WTC11 (cell line): ENCODE results near the gene STK16. TPM values are rescaled to one million over a fixed set of nuclear protein-coding genes. Genes with fewer than 3 reads are reported as not detected.

Source experiments
- ATAC-seq: fragments of 200-7000 bp; cut with Tn5 transposase; 2 replicates; pipeline ENCODE4 v1.10.0; 2021; ENCODE audit warnings: mild to moderate bottlenecking, moderate library complexity
- CTCF ChIA-PET: fragments of 300-600 bp; sonication (Branson Sonifier 250); formaldehyde crosslinking; loops from one replicate; lab custom pipeline; 2021; ENCODE audit warnings: antibody characterized with exemption; lab: Charles Lee
- POLR2A ChIA-PET: fragments of 350-600 bp; sonication (Branson Sonifier 250); formaldehyde crosslinking; loops from one replicate; lab custom pipeline; 2021; ENCODE audit warnings: antibody characterized with exemption; lab: Charles Lee
- DNase-seq: peaks from one replicate; pipeline ENCODE4 v3.0.0; 2021; ENCODE audit warnings: low spot score
- H3K27ac Mint-ChIP-seq: 2 replicates; pipeline ENCODE4 v1.8.0; 2021; ENCODE audit warnings: mixed read lengths
- H3K27me3 Mint-ChIP-seq: 2 replicates; pipeline ENCODE4 v1.8.0; 2021; ENCODE audit warnings: low read depth, mild to moderate bottlenecking, moderate library complexity, mixed read lengths
- H3K36me3 Mint-ChIP-seq: 2 replicates; pipeline ENCODE4 v1.8.0; 2021; ENCODE audit warnings: mixed read lengths
- H3K4me1 Mint-ChIP-seq: 2 replicates; pipeline ENCODE4 v1.8.0; 2022; ENCODE audit warnings: mixed read lengths
- H3K4me3 Mint-ChIP-seq: 2 replicates; pipeline ENCODE4 v1.8.0; 2021; ENCODE audit warnings: mild to moderate bottlenecking, moderate library complexity, mixed read lengths
- H3K9me3 Mint-ChIP-seq: 2 replicates; pipeline ENCODE4 v1.8.0; 2021; ENCODE audit warnings: mixed read lengths
- ARID4B ChIP-seq: sonication (generic); formaldehyde crosslinking; IDR thresholded peaks from 2 replicates; pipeline ENCODE4 v1.8.0; 2023; ENCODE audit warnings: missing genetic modification reagents, mild to moderate bottlenecking, borderline replicate concordance
- ATF6 ChIP-seq: sonication (generic); formaldehyde crosslinking; IDR thresholded peaks from 2 replicates; pipeline ENCODE4 v1.8.1; 2023; ENCODE audit warnings: mild to moderate bottlenecking, missing genetic modification reagents
- ETV6 ChIP-seq: sonication (generic); formaldehyde crosslinking; IDR thresholded peaks from 2 replicates; pipeline ENCODE4 v1.8.1; 2022; ENCODE audit warnings: mild to moderate bottlenecking, missing genetic modification reagents
- FOXJ3 ChIP-seq: sonication (generic); formaldehyde crosslinking; IDR thresholded peaks from 2 replicates; pipeline ENCODE4 v1.9.0; 2021; ENCODE audit warnings: missing genetic modification reagents, mild to moderate bottlenecking, borderline replicate concordance
- FOXP4 ChIP-seq: sonication (generic); formaldehyde crosslinking; IDR thresholded peaks from 2 replicates; pipeline ENCODE4 v1.8.0; 2022; ENCODE audit warnings: mild to moderate bottlenecking, missing genetic modification reagents
- MLX ChIP-seq: sonication (generic); formaldehyde crosslinking; IDR thresholded peaks from 2 replicates; pipeline ENCODE4 v1.8.1; 2023; ENCODE audit warnings: mild to moderate bottlenecking, missing genetic modification reagents, moderate library complexity
- NFATC4 ChIP-seq: fragments of 250-450 bp; sonication (Bioruptor Pico); IDR thresholded peaks from 2 replicates; pipeline ENCODE4 v1.9.0; 2021; ENCODE audit warnings: mild to moderate bottlenecking
- TCF7 ChIP-seq: sonication (generic); formaldehyde crosslinking; IDR thresholded peaks from 2 replicates; pipeline ENCODE4 v1.8.0; 2022; ENCODE audit warnings: mild to moderate bottlenecking, low read depth, missing genetic modification reagents, moderate library complexity
- ZNF416 ChIP-seq: fragments of 250-450 bp; sonication (Bioruptor Pico); IDR thresholded peaks from 2 replicates; pipeline ENCODE4 v1.9.0; 2021; ENCODE audit warnings: mild to moderate bottlenecking, inconsistent platforms
- ZSCAN18 ChIP-seq: fragments of 250-450 bp; sonication (Bioruptor Pico); IDR thresholded peaks from 2 replicates; pipeline ENCODE4 v2.1.2; 2022; ENCODE audit warnings: mild to moderate bottlenecking, moderate library complexity
- total RNA-seq: library from RNA; stranded (reverse); gene quantifications from 3 replicates; pipeline ENCODE4 v1.2.3, GENCODE V29; 2021

Gene STK16
- total RNA-seq, 1 experiment from 2014 or later = 27.5 TPM

DNA sequence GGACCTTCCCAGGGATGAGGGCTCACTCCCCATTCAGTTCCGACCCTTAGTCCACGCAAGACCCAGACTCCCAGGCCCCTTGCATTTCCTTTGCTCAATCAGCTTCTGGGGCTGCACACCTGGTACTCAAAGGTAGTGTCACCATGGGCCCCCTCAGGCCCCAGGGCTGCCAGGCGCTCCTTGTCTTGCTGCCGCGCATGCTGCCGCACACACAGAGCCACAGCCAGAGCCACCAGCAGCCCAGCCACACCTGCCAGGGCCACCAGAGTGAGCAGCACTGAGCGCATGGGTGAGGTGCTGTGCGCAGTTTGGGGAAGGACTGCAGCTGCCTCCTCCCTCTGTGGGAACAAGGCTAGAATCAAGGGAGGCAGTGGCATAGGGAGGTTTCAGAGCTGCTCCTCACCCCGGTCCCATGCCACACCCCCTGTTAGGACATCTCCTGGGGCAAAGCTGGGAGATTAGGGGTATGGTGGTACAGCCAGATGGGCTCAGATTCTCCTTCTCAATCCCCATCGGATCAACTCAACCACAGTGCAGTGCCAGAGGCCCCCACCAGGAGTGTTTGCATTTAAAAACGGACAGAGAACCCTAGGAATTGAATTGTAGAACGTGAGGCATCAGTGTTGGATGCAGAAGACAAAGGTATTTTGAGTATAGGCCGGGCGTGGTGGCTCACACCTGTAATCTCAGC, 52.6 kb downstream of the STK16 start:
- peaks cover 76% of the 10 kb centered on the region for H3K27me3 Mint-ChIP-seq

More for the DNA sequence above, 52.6 kb downstream of the STK16 start:
- H3K4me3 Mint-ChIP-seq = no peak overlapping the region
- H3K27ac Mint-ChIP-seq = no peak overlapping the region
- ChIA-PET POLR2A (no interaction called here), CTCF (interaction anchor here (0.6 to 3.5 kb wide), 9 partner anchors 11 to 138 kb away, joined by 3 to 19 read pairs (median 5); partner anchors contain the start of genes GLB1L, PTPRN and STK16)
- DNase-seq (no peak), ATAC-seq (no peak)
- H3K4me1 Mint-ChIP-seq = peaks cover 27% of the 10 kb centered on the region
- TF ChIP-seq MLX (CRISPR knock-in tag) (no peak), ATF6 (no peak), FOXJ3 (no peak), ARID4B (CRISPR knock-in tag) (no peak), FOXP4 (CRISPR knock-in tag) (no peak), ZSCAN18 (CRISPR knock-in tag) (no peak), NFATC4 (no peak), ETV6 (CRISPR knock-in tag) (no peak), TCF7 (no peak), ZNF416 (no peak)
- H3K9me3 Mint-ChIP-seq = peaks cover 5% of the 10 kb centered on the region; the same call in 1 of the 2 replicates
- no peaks in the 10 kb centered on the region for H3K36me3 Mint-ChIP-seq
